ENCODE data around the gene PHYHD1. TPM values are rescaled to one million over a fixed set of nuclear protein-coding genes. Genes with fewer than 3 reads are reported as not detected.

Gene PHYHD1
- total and polyA plus RNA-seq, 2 donors: 16.8 to 34.8 TPM

- peaks cover 2% of the 10 kb centered on the region for H3K4me1 ChIP-seq (ENCODE audit: insufficient read depth)
- no peak overlapping the region for H3K27ac ChIP-seq (ENCODE audit: low read depth)
- 71% methylated on average over 14 of the region's 14 CpGs for WGBS
- no peak overlapping the region for H3K4me3 ChIP-seq (ENCODE audit: low read depth, low read length)
- H3K36me3 ChIP-seq (ENCODE audit: insufficient read depth): peaks cover 7% of the 10 kb centered on the region
- no peak for DNase-seq (ENCODE audit: extremely low spot score)
These were observed 1.2 kb upstream of the PHYHD1 start for GRCh38 chr9:128919402-128920089.

- H3K4me1 ChIP-seq (ENCODE audit: insufficient read depth): no peaks in the 10 kb centered on the region
These were observed 1.3 kb downstream of the PHYHD1 start for GRCh38 chr9:128921881-128922763.

GRCh38 chr9:128923493-128923883, 2.7 kb downstream of the PHYHD1 start:
- no peak for DNase-seq (ENCODE audit: extremely low spot score)
- WGBS: 83% methylated on average over 6 of the region's 6 CpGs
- Histone ChIP-seq H3K4me1 (ENCODE audit: insufficient read depth) (no peaks in the 10 kb centered on the region), H3K27ac (ENCODE audit: low read depth) (no peak overlapping the region), H3K36me3 (ENCODE audit: insufficient read depth) (no peaks in the 10 kb centered on the region), H3K4me3 (ENCODE audit: low read depth, low read length) (no peak overlapping the region)

More at GRCh38 chr9:128921881-128922763, 1.3 kb downstream of the PHYHD1 start:
- peak overlapping the region; percentile 54 for H3K4me3 ChIP-seq (ENCODE audit: low read depth, low read length)
- H3K36me3 ChIP-seq (ENCODE audit: insufficient read depth): peaks cover 4% of the 10 kb centered on the region
- 8% methylated on average over 32 of the region's 32 CpGs for WGBS
- no peak for DNase-seq (ENCODE audit: extremely low spot score)
- H3K27ac ChIP-seq (ENCODE audit: low read depth): peak overlapping the region; percentile 74

- Histone ChIP-seq H3K36me3 (ENCODE audit: insufficient read depth) (no peaks in the 10 kb centered on the region), H3K4me1 (ENCODE audit: insufficient read depth) (no peaks in the 10 kb centered on the region), H3K4me3 (ENCODE audit: low read depth, low read length) (no peak overlapping the region), H3K27ac (ENCODE audit: low read depth) (no peak overlapping the region)
- WGBS: 29% methylated on average over 10 of the region's 10 CpGs
- no peak for DNase-seq (ENCODE audit: extremely low spot score)
These were observed 7.1 kb downstream of the PHYHD1 start for GRCh38 chr9:128927731-128928411.

- DNase-seq (ENCODE audit: extremely low spot score): no peak
- Histone ChIP-seq H3K36me3 (ENCODE audit: insufficient read depth) (no peaks in the 10 kb centered on the region), H3K4me1 (ENCODE audit: insufficient read depth) (no peaks in the 10 kb centered on the region), H3K27ac (ENCODE audit: low read depth) (no peak overlapping the region), H3K4me3 (ENCODE audit: low read depth, low read length) (no peak overlapping the region)
- 86% methylated on average over 2 of the region's 2 CpGs for WGBS
These were observed 7.8 kb downstream of the PHYHD1 start for GRCh38 chr9:128928624-128929023.

- 81% methylated on average over 4 of the region's 4 CpGs for WGBS
- DNase-seq (ENCODE audit: extremely low spot score): no peak
- Histone ChIP-seq H3K4me3 (ENCODE audit: low read depth, low read length) (no peak overlapping the region), H3K4me1 (ENCODE audit: insufficient read depth) (no peaks in the 10 kb centered on the region), H3K36me3 (ENCODE audit: insufficient read depth) (no peaks in the 10 kb centered on the region), H3K27ac (ENCODE audit: low read depth) (no peak overlapping the region)
These were observed 8.8 kb downstream of the PHYHD1 start for GRCh38 chr9:128929560-128929959.

- WGBS: 89% methylated on average over 5 of the region's 5 CpGs
- Histone ChIP-seq H3K4me3 (ENCODE audit: low read depth, low read length) (no peak overlapping the region), H3K36me3 (ENCODE audit: insufficient read depth) (no peaks in the 10 kb centered on the region), H3K27ac (ENCODE audit: low read depth) (no peak overlapping the region), H3K4me1 (ENCODE audit: insufficient read depth) (no peaks in the 10 kb centered on the region)
- DNase-seq (ENCODE audit: extremely low spot score): no peak
These were observed 12.9 kb downstream of the PHYHD1 start for GRCh38 chr9:128933731-128934130.

GRCh38 chr9:128936171-128936865, 15.5 kb downstream of the PHYHD1 start:
- Histone ChIP-seq H3K36me3 (ENCODE audit: insufficient read depth) (no peaks in the 10 kb centered on the region), H3K4me3 (ENCODE audit: low read depth, low read length) (no peak overlapping the region), H3K4me1 (ENCODE audit: insufficient read depth) (no peaks in the 10 kb centered on the region), H3K27ac (ENCODE audit: low read depth) (no peak overlapping the region)
- DNase-seq (ENCODE audit: extremely low spot score): no peak
- 89% methylated on average over 11 of the region's 11 CpGs for WGBS

GRCh38 chr9:128937310-128938165, 16.8 kb downstream of the PHYHD1 start:
- DNase-seq (ENCODE audit: extremely low spot score): no peak
- H3K27ac ChIP-seq (ENCODE audit: low read depth): no peak overlapping the region

GRCh38 chr9:128940271-128940921, 19.6 kb downstream of the PHYHD1 start:
- WGBS: 74% methylated on average over 15 of the region's 15 CpGs
- no peaks in the 10 kb centered on the region for H3K4me1 ChIP-seq (ENCODE audit: insufficient read depth)
- H3K4me3 ChIP-seq (ENCODE audit: low read depth, low read length): no peak overlapping the region
- H3K27ac ChIP-seq (ENCODE audit: low read depth): no peak overlapping the region
- H3K36me3 ChIP-seq (ENCODE audit: insufficient read depth): peaks cover 3% of the 10 kb centered on the region
- DNase-seq (ENCODE audit: extremely low spot score): no peak

More at GRCh38 chr9:128937310-128938165, 16.8 kb downstream of the PHYHD1 start:
- Histone ChIP-seq H3K36me3 (ENCODE audit: insufficient read depth) (peaks cover 3% of the 10 kb centered on the region), H3K4me1 (ENCODE audit: insufficient read depth) (no peaks in the 10 kb centered on the region), H3K4me3 (ENCODE audit: low read depth, low read length) (no peak overlapping the region)
- 93% methylated on average over 9 of the region's 9 CpGs for WGBS

- Histone ChIP-seq H3K4me1 (ENCODE audit: insufficient read depth) (no peaks in the 10 kb centered on the region), H3K36me3 (ENCODE audit: insufficient read depth) (peaks cover 3% of the 10 kb centered on the region), H3K4me3 (ENCODE audit: low read depth, low read length) (no peak overlapping the region), H3K27ac (ENCODE audit: low read depth) (no peak overlapping the region)
- WGBS: 87% methylated on average over 12 of the region's 12 CpGs
- DNase-seq (ENCODE audit: extremely low spot score): no peak
These were observed 20.4 kb downstream of the PHYHD1 start for GRCh38 chr9:128940946-128941755.

All from urinary bladder (tissue), 4 donors.